Measurements from ENCODE around the gene OGDH. TPM values are rescaled to one million over a fixed set of nuclear protein-coding genes. Genes with fewer than 3 reads are reported as not detected.
A peak's percentile ranks its signal among the peaks of the same experiment; 100 is the strongest.

Gene OGDH
- total RNA-seq, 4 donors from 2014 or later, result 88.3 to 246 (median 217) TPM

- Histone ChIP-seq H3K4me1 (no peaks in the 10 kb centered on the region), H3K27me3 (no peaks in the 10 kb centered on the region), H3K36me3 (peaks cover 0 to 82% (median 0%) of the 10 kb centered on the region in 3 donors), H3K9me3 (no peaks in the 10 kb centered on the region), H3K27ac (no peak overlapping the region), H3K4me3 (no peak overlapping the region)
- TF ChIP-seq POLR2A (IDR thresholded peaks at IDR 0.05) (no peak), CTCF (IDR thresholded peaks at IDR 0.05) (no peak)
- no peak for DNase-seq
These were observed 64.6 kb downstream of the OGDH start for GRCh38 chr7:44671069-44671468.

GRCh38 chr7:44673324-44673723 is 66.9 kb downstream of the OGDH start:
- no peak overlapping the region for H3K4me3 ChIP-seq
- H3K4me1 ChIP-seq, result no peaks in the 10 kb centered on the region
- H3K27ac ChIP-seq, result no peak overlapping the region
- TF ChIP-seq CTCF (IDR thresholded peaks at IDR 0.05) (no peak), POLR2A (IDR thresholded peaks at IDR 0.05) (no peak)
- DNase-seq, result no peak
- H3K9me3 ChIP-seq, result no peaks in the 10 kb centered on the region
- peaks cover 0 to 81% (median 0%) of the 10 kb centered on the region in 3 donors for H3K36me3 ChIP-seq
- H3K27me3 ChIP-seq, result no peaks in the 10 kb centered on the region

GRCh38 chr7:44673771-44674170 is 67.3 kb downstream of the OGDH start:
- Histone ChIP-seq H3K36me3 (peaks cover 0 to 81% (median 0%) of the 10 kb centered on the region in 3 donors), H3K9me3 (no peaks in the 10 kb centered on the region), H3K4me1 (no peaks in the 10 kb centered on the region), H3K27ac (no peak overlapping the region), H3K27me3 (no peaks in the 10 kb centered on the region), H3K4me3 (no peak overlapping the region)
- DNase-seq, result no peak
- TF ChIP-seq POLR2A (IDR thresholded peaks at IDR 0.05), result no peak
- no peak for TF ChIP-seq CTCF (IDR thresholded peaks at IDR 0.05)

- Histone ChIP-seq H3K27ac (no peak overlapping the region), H3K4me3 (no peak overlapping the region), H3K9me3 (no peaks in the 10 kb centered on the region), H3K27me3 (no peaks in the 10 kb centered on the region), H3K4me1 (no peaks in the 10 kb centered on the region), H3K36me3 (peaks cover 0 to 81% (median 0%) of the 10 kb centered on the region in 3 donors)
- DNase-seq, result no peak
- TF ChIP-seq POLR2A (IDR thresholded peaks at IDR 0.05) (no peak), CTCF (IDR thresholded peaks at IDR 0.05) (no peak)
These were observed 68.0 kb downstream of the OGDH start for GRCh38 chr7:44674381-44674780.

GRCh38 chr7:44676776-44677175 is 70.3 kb downstream of the OGDH start:
- Histone ChIP-seq H3K9me3 (no peaks in the 10 kb centered on the region), H3K27me3 (no peaks in the 10 kb centered on the region), H3K4me3 (no peak overlapping the region), H3K36me3 (peaks cover 0 to 87% (median 0%) of the 10 kb centered on the region in 3 donors), H3K4me1 (no peaks in the 10 kb centered on the region), H3K27ac (no peak overlapping the region)
- no peak for TF ChIP-seq CTCF (IDR thresholded peaks at IDR 0.05)
- no peak for TF ChIP-seq POLR2A (IDR thresholded peaks at IDR 0.05)
- DNase-seq, result peak in 1 of 3 donors; percentile 18

GRCh38 chr7:44678101-44678470 is 71.7 kb downstream of the OGDH start:
- Histone ChIP-seq H3K9me3 (no peaks in the 10 kb centered on the region), H3K27ac (no peak overlapping the region), H3K36me3 (peaks cover 0 to 96% (median 0%) of the 10 kb centered on the region in 3 donors), H3K4me3 (no peak overlapping the region), H3K27me3 (no peaks in the 10 kb centered on the region), H3K4me1 (no peaks in the 10 kb centered on the region)
- TF ChIP-seq POLR2A (IDR thresholded peaks at IDR 0.05), result no peak
- no peak for TF ChIP-seq CTCF (IDR thresholded peaks at IDR 0.05)
- peak in 1 of 3 donors; percentile 34 for DNase-seq

Measured in Peyer's patch (tissue), 4 donors.